HG03565 (cell line): ENCODE measurements around the gene KIAA1328.
"Not testable (repeated sequence)": the region's sequence is repeated elsewhere in the genome, so short reads cannot be mapped to it uniquely, and the experiment has no call there.

ENCODE experiments used
- ATAC-seq: cut with Tn5 transposase; IDR thresholded peaks from one replicate; pipeline ENCODE4 v1.9.1; 2021; ENCODE audit warnings: mild to moderate bottlenecking, moderate library complexity; ENCODE audit not compliant: unreplicated experiment

KIAA1328 gene

DNA sequence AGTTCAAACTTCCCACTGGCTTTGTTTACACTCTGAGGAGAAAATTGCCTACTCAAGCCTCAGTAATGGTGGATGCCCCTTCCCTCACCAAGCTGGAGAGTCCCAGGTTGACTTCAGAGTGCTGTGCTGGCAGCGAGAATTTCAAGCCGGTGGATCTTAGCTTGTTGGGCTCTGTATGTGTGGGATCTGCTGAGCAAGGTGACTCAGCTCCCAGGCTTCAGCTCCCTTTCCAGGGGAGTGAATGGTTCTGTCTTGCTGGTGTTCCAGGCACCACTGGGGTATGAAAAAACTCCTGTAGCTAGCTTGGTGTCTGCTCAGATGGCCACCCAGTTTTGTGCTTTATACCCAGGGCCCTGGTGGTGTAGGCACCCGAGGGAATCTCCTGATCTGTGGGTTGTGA, 50.9 kb downstream of the KIAA1328 start:
- not testable (repeated sequence) for ATAC-seq

DNA sequence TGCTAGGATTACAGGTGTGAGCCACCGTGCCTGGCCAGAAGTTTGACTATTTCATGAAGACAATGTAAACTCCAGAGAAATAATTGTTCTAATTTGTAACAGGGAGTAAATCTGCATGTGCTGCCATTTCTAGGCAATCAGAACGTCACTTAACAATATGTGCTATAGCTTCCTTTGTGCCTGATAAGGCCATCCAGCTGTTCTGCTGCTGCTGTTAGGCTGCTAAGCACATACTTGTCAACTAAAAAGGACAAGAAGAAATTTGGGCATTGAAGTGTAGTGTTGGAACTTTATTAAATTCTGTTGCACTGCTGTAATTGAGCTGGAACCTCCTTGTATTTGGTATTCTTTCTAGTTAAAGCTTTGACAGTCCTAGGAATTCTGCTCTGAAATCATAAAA, 57.1 kb downstream of the KIAA1328 start:
- ATAC-seq, result no peak

DNA sequence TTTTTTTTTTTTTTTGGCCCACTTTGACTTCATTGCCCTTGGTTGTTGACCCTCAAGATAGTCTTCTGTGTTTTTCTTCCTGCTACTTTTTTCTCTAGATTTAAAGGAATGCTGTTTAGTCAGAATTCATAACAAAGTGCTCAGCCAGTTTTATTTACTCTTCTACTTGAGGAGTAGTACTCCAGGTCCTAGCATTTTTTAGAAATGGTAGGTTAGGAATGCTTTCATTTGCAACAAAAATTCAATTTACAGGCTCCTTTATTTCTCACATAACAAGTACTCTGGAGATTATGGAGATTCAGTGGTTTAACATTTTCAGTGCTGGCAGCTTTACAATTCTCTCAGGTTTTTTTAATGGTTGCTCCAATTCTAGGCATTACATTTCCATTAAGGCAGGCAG, 58.2 kb downstream of the KIAA1328 start:
- ATAC-seq, result no peak

DNA sequence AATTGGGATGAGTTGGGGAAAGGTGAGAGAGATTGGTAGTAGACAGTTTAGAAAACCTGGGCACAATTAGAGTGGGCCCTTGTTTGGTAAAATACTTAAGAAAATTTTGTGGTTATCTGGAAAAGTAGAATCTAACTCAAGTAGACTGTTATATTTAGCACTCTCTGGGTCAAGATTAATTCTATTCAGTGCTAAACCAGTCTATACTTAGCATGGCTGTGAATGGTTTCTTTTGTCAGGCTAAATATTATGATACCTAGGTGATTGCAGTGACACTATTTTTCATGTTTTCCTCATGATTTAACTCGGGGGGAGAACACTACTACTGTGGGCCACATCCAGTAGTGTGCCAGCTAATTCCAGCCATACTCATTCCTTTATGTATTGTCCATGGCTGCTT, 58.9 kb downstream of the KIAA1328 start:
- ATAC-seq, result no peak

DNA sequence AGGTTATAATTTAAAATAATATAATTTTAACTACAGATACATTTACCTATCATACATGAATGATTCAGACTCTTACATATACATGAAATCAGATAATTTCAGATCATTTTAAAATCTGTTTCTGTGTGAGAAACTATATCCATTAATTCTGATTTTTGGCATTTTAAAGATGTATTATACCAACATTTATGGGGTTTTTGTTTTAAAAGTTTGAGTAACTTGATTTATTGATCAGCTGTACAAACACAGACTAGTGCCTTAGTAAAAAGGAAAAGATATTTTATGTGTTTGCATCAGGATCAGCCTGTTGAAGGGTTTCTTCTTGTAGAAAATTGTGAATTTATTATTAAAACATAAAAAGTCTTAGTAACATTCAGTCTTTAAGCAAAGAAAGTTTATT, 59.9 kb downstream of the KIAA1328 start:
- ATAC-seq, result no peak

DNA sequence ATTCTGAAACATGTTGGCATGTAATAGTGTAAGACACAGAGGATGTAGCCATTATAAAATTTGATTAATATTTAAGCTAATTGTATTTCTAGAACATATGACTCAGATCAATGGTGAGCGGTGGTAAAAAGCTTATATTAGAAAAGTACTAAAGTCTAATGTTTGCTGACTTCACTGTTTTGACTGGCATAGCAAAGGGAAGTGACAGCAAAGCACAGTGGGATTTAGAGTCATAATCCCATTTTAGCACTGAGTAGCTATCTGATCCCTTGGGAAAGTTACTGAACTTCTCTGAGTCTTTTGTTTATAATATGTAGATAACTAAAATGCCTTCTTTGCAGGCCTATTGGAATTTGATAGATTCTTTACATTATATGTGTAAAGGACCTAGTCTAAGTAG, 60.4 kb downstream of the KIAA1328 start:
- no peak for ATAC-seq

DNA sequence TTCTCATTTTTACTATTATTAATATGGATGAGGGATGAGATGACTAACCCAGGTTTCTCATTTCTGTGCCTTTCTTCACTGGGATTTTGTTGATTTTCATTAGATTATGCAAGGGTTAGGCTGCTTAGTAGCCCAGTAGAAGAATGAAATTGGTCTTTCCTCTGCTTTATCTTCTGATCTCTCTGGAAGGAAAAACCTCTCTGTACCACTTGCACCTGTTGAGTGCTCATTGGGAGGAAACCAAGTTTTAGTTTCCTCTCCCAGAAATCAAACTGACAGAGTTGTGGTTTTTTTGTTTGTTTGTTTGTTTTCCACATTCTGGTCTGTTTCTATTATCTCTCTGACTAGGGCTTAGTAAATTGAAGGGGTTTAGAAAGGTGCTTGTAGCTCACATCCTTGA, 60.8 kb downstream of the KIAA1328 start:
- no peak for ATAC-seq

DNA sequence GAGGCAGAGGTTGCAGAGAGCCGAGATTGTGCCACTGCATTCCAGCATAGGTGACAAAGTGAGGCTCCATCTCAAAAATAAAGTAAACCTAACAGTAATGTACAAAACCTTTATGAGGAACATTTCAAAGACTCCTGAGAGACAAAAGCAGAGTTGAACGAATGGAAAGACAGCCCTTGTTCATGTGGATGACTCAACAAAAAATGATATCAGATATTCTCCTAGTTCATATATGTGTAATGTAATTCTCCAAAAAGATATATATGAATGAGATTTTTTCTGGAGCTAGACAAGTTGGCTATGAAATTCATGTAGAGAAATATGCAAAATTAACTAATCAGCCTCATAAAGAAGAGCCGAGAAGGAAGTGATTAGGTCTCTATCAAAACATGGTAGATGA, 61.7 kb downstream of the KIAA1328 start:
- ATAC-seq, result no peak

DNA sequence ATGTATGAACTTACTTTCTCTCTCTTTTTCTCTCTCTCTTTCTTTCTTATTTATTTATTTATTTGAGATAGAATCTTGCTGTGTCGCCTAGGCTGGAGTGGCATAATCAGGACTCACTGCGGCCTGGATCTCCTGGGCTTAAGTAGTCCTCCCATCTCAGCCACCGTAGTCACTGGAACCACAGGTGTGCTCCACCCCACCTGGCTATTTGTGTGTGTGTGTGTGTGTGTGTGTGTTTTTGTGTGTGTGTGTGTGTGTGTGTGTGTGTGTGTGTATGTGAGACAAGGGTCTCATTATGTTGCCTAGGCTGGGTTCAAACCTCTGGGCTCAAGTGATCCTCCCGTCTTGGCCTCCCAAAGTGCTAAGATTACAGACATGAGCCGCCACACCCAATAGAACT, 64.3 kb downstream of the KIAA1328 start:
- ATAC-seq, result no peak

DNA sequence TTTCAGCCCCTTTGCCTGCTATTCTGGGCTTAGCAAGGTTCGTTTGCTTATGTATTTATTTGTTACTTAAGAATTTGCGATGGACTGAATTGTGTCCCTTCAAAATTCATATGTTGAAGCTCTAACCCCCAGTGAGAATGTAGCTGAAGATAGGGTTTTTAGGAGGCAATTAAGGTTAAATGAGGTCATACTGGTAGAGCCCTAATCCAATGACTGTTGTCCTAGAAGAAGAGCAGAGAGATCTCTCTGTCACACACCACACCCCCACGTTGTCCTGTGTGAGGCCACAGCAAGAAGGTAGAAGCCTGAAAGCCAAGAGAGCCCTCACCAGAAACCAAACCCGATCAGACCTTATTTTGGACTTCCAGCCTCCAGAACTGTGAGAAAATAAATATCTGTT, 66.7 kb downstream of the KIAA1328 start:
- ATAC-seq, result no peak

DNA sequence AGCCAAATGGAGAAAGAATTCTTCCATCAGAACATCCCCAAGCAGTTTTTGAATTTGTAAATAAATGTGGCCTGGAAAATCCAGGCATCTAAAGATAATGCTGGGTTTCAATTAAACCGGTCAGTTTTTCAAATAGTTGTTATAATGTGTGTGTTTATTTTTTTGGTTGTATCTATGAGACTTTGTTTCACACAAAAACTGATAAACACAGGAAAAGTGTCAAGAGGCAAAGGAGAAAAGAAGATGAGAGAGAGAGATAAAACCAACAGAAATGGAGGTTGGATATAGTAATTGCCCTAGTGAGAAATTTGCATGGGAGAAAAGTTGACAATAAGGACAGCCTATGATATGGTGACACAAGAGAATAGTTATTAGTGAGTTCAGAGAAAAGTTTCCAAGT, 68.3 kb downstream of the KIAA1328 start:
- no peak for ATAC-seq

DNA sequence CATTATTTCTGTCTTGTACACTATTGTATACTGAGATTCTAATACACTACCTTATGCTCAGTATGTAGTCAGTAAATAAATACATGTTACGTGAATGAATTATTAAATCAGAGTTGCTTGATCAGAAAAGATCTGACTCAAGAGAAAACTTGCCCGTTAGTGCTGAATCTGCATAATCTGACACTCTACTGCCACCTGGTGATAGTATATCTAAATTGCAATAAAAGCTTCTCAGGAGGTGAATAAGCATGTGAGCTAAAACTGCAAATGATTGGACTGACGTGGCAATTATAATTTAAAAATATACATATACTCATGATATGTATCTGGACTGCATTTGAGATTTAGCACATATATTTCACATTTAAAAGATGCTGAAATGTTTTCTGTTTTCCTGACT, 70.4 kb downstream of the KIAA1328 start:
- ATAC-seq, result no peak

DNA sequence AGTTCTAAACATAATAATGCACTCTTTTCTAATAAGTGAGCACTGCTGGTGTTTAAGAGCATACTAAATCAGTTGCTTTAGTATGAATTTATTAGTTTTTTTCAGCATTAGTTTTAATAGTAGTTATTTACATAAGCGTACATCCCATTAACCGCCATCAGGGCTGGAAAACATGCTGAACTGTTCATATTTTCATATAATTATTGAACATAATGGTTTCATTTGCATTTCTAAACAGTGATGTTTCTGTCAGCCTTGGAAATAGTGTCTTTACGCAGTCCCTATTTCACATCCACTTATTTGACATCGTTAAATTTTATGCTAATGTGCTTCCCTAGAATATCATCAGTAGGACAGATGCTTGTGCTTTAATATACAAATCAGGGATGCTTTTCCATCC, 71.5 kb downstream of the KIAA1328 start:
- no peak for ATAC-seq

DNA sequence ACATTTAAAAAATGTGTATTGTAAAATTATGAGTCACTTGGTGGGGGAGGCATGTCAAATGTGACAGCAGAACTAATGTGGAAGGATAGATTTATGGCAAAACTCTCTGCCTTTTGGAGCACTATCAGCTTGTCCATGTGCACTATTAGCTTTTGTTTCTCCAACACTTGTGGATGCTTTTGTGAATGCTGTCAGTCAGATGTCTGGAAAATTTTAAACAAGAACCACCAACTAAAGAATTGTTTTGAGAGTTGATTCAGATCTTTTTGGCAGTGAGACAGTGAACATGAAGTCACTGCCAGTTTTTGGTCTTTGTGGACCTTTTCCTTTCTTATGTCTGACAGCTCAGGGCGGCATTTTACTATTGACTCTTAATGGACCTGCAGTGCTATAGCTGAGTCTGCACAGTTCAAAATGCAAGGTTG, 72.4 kb downstream of the KIAA1328 start:
- no peak for ATAC-seq

DNA sequence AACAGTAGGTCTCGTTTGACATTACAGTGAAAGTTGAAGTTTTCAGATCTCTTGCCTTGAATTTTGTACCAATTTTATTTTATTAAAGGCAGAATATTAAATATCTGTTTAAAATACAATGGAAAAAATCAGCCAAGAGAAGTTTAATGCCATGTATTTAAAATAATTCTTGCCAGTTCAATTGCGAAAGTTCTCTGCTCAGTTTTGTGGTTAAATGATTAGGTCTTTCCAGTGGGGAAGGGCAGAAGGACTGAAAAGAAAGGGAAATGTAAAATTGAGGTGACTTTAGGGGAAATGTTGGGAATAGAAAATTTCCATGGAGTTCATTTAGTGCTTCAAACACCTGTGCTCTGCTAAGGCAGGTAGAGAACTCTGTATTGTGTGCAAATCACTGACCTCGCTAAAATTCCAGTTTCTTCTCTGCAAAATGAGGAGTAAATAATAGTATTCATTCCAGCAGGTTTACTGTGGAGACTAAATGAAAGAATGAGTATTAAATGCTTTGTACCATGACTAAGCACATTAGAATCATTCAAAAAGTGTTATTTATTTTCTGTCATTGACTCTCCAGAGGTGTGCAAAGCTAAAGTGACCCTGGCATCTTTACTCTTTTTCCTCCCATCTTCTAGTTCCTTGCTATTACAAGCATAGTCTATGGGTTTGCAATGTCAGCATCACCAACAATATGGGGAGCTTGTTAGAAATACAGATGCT, 74.4 kb downstream of the KIAA1328 start:
- no peak for ATAC-seq

DNA sequence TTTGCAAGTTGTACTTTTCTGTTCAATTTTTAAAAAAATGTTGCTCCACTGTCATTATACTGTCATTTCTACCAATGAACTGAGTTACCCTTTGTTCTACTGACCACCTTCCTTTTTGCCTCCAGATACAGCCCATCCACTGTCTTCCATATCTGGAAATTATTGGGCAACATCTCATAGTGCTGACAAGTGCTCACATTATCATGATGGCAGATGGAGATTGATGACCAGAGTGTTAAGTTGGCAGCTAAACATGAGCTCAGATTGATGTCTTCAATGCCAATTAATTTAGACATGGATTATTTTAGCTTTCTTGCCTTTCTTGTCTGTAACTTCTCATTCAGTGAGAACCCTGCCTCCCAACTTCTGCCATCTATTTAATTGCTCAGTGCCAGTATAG, 76.6 kb downstream of the KIAA1328 start:
- ATAC-seq, result no peak

DNA sequence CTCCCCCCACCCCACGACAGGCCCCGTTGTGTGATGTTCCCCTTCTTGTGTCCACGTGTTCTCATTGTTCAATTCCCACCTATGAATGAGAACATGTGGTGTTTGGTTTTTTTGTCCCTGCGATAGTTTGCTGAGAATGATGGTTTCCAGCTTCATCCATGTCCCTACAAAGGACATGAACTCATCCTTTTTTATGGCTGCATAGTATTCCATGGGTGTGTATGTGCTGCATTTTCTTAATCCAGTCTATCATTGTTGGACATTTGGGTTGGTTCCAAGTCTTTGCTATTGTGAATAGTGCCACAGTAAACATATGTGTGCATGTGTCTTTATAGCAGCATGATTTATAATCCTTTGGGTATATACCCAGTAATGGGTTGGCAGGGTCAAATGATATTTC, 80.4 kb downstream of the KIAA1328 start:
- ATAC-seq, result not testable (repeated sequence)

DNA sequence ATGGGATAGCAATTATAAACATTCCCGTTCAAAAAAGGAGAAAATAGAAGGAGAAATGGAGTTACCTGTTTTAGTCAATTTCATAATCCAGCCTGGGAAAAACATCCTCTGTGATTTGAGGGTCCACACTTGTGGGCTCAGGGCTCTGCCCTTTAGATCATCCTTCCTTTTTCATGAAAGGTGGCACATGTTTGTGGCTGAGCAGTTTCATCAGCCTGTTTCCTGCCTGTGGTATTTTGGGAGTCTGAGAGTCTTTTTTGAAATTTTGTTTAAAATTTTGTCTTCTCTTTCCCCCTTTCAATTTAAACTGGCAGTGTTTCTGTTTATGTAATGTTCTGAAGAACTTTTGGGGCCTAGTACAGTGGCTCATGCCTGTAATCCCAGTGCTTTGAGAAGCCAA, 84.0 kb downstream of the KIAA1328 start:
- ATAC-seq, result no peak

DNA sequence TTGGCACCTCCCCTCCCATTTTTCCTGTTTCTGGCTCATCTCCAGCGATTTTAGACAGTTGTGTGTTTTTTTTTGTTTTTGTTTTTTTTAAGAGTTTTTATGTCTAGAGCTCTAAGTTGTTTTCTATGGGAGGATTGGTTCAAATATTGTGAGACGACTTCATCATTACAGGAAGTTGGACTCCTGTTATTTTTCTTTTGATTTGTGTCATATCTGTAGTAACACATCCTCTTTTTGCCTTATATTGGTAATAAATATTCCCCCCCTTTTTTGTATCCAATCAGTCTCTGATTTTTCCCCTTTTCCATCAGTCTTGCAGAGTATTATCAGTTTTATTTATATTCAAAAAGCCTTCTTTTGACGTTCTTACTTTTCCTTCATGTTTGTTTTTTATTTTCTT, 89.0 kb downstream of the KIAA1328 start:
- ATAC-seq, result no peak

DNA sequence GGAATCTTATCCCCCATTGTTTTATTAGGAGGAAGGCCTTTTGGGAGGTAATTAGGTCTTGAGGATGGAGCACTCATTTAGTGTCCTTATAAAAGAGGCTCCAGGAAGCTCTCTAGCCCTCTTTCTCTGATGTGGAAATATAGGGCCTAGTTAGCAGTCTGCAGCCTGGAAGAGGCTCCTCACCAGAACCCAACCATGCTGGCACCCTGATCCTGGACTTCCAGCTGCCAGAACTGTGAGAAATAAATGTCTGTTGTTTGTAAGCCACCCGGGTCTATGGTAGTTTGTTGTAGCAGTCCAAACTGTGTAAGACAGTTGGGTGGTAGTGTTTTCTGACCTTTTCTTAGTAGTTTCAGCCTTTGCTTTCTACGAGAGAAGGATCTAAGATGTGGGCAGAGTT, 100.7 kb downstream of the KIAA1328 start:
- ATAC-seq, result no peak

DNA sequence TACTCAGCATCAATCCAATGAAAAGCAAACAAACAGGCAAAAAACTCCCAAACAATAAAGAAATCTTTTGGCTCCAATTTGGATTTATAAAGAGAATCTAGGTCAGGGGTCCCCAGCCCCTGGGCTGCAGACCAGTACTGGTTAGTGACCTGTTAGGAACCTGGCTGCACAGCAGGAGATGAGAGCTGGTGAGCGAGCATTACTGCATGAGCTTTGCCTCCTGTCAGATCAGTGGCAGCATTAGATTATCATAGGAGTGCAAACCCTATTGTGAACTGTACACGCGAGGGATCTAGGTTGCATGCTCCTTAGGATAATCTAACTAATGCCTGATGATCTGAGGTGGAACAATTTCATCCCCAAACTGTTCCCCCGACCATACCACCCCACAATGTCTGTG, 102.2 kb downstream of the KIAA1328 start:
- no peak for ATAC-seq

DNA sequence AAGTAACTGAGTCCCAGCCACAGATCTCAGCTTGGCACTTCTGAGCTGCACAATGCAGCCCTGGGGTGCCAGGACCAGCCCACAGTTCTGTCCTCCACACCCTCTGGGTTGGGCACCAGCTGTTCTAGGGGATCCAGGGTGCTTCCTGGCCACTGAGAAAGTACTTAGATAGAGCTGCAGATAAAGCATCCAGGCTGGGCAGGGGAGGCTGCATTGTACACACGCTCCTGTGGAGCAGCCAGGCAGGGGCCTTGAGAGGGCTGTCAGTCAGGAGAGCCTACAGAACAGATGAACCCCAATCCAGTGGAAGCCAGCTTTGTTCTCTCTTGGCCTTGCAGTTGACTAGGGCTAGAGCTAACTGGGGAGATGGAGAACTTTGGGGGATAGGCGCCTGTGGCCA, 104.6 kb downstream of the KIAA1328 start:
- ATAC-seq, result no peak

DNA sequence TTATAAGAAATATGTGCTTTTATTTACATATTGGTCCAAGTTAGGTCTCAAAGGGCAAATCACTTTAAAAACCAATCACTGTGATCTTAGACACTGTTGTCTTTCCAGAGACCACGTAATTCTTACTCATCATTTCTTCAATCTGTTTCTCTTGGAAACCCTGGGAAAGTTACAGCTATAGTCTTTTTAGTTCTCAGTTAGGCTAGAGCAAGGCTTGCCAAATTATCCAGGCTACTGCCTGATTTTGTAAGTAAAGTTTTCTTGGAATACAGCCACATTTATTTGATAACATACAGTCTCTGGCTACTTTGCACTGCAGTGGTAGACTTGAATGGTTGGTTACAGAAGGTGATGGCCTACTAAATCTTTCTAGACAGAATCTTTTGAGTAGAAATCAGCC, 106.0 kb downstream of the KIAA1328 start:
- ATAC-seq, result no peak
